K562 (cell line): ENCODE data around the gene HDAC7. TPM values are rescaled to one million over a fixed set of nuclear protein-coding genes. Genes with fewer than 3 reads are reported as not detected.

ENCODE experiments used
- AFF4 ChIP-seq: sonication (generic); formaldehyde crosslinking; IDR thresholded peaks from 2 replicates; pipeline ENCODE4 v1.8.0; 2023; ENCODE audit warnings: mild to moderate bottlenecking, missing genetic modification reagents
- CTBP1 ChIP-seq: fragments of 450-650 bp; IDR thresholded peaks from 2 replicates; pipeline ENCODE4 v1.6.1; 2016; ENCODE audit warnings: borderline replicate concordance
- DIDO1 ChIP-seq: fragments of 450-650 bp; IDR thresholded peaks from 2 replicates; pipeline ENCODE4 v1.6.1; 2016; ENCODE audit warnings: low read depth, missing biosample characterization, missing genetic modification characterization
- DPF2 ChIP-seq: fragments of 450-650 bp; IDR thresholded peaks from 2 replicates; pipeline ENCODE4 v1.6.1; 2016
- GATAD2A ChIP-seq: fragments of 450-650 bp; IDR thresholded peaks from 2 replicates; pipeline ENCODE4 v1.6.1; 2017
- HDGF ChIP-seq: fragments of 450-650 bp; IDR thresholded peaks from 2 replicates; pipeline ENCODE4 v1.6.1; 2016
- HLTF ChIP-seq: fragments of 450-650 bp; IDR thresholded peaks from 2 replicates; pipeline ENCODE4 v1.6.1; 2016
- HNRNPLL ChIP-seq: fragments of 200-400 bp; formaldehyde crosslinking; IDR thresholded peaks from 2 replicates; pipeline ENCODE4 v1.6.1; 2017; ENCODE audit warnings: low read length, low read depth, mild to moderate bottlenecking; ENCODE audit not compliant: poor library complexity, severe bottlenecking
- HOXB6 ChIP-seq: fragments of 250-450 bp; sonication (Bioruptor Pico); IDR thresholded peaks from 2 replicates; pipeline ENCODE4 v1.5.1; 2022; ENCODE audit warnings: mild to moderate bottlenecking, borderline replicate concordance
- KAT7 ChIP-seq: sonication (generic); formaldehyde crosslinking; IDR thresholded peaks from 2 replicates; pipeline ENCODE4 v1.8.0; 2022; ENCODE audit warnings: missing genetic modification reagents, mild to moderate bottlenecking, borderline replicate concordance
- KLF6 ChIP-seq: fragments of 250-450 bp; sonication (Bioruptor Pico); IDR thresholded peaks from 2 replicates; pipeline ENCODE4 v1.4.0; 2020; ENCODE audit warnings: mild to moderate bottlenecking, moderate library complexity, borderline replicate concordance
- NCOA1 ChIP-seq: fragments of 450-650 bp; IDR thresholded peaks from 2 replicates; pipeline ENCODE4 v1.6.1; 2016; ENCODE audit warnings: low read depth
- NFRKB ChIP-seq: fragments of 450-650 bp; IDR thresholded peaks from 2 replicates; pipeline ENCODE4 v1.6.1; 2016; ENCODE audit warnings: low read depth
- PHF20 ChIP-seq: fragments of 450-650 bp; IDR thresholded peaks from 2 replicates; pipeline ENCODE4 v1.6.1; 2018; ENCODE audit not compliant: partially characterized antibody
- RB1 ChIP-seq: fragments of 450-650 bp; IDR thresholded peaks from 2 replicates; pipeline ENCODE4 v1.6.1; 2017; ENCODE audit warnings: low read depth, mild to moderate bottlenecking
- RBBP5 ChIP-seq: fragments of 200-600 bp; sonication (generic); IDR thresholded peaks from 2 replicates; pipeline ENCODE4 v1.6.1; 2012; ENCODE audit warnings: borderline replicate concordance, mild to moderate bottlenecking, low read length, control low read depth, inconsistent platforms; ENCODE audit not compliant: insufficient read depth, poor library complexity, severe bottlenecking
- RBM22 ChIP-seq: fragments of 200-400 bp; formaldehyde crosslinking; IDR thresholded peaks from 2 replicates; pipeline ENCODE4 v1.6.1; 2018; ENCODE audit warnings: low read length, low read depth; ENCODE audit not compliant: poor library complexity, severe bottlenecking
- TAF7 ChIP-seq: fragments of 450-650 bp; IDR thresholded peaks from 2 replicates; pipeline ENCODE4 v1.6.1; 2016; ENCODE audit warnings: missing genetic modification characterization, missing compliant biosample characterization
- TBL1XR1 ChIP-seq, 2 experiments: IDR thresholded peaks; 2 replicates each; pipeline ENCODE4 v1.6.1; 2012; ENCODE audit warnings: improper control_type of control experiment in 2 of 2, low read length in 2 of 2, mild to moderate bottlenecking in 1 of 2
- ZBTB12 ChIP-seq: fragments of 250-450 bp; sonication (Bioruptor Pico); IDR thresholded peaks from 2 replicates; pipeline ENCODE4 v1.4.0; 2020
- ZNF707 ChIP-seq: fragments of 250-450 bp; sonication (Bioruptor Pico); conservative IDR thresholded peaks from 2 replicates; pipeline ENCODE4 v1.8.0; 2022; ENCODE audit warnings: inconsistent platforms, mild to moderate bottlenecking, moderate library complexity
- ZNF766 ChIP-seq: fragments of 200-800 bp; sonication (Bioruptor generic); conservative IDR thresholded peaks from 2 replicates; pipeline ENCODE4 v1.6.1; 2016; ENCODE audit warnings: missing genetic modification characterization, missing compliant biosample characterization
- ZNF77 ChIP-seq: fragments of 250-450 bp; sonication (Bioruptor Pico); IDR thresholded peaks from 2 replicates; pipeline ENCODE4 v1.5.0; 2020
- ZNF830 ChIP-seq: fragments of 250-450 bp; sonication (Bioruptor Pico); IDR thresholded peaks from 2 replicates; pipeline ENCODE4 v1.5.0; 2021; ENCODE audit warnings: mild to moderate bottlenecking
- polyA plus RNA-seq, 8 experiments: library from polyadenylated mRNA; depleted of rRNA in 4 of 8; stranded (reverse) in 5 of 8; unstranded in 3 of 8; fragments of >200 nt; fragmentation: Nextera tagmentation in 2 of 8; fragmentation: Illumina TruSeq in 1 of 8; extraction: Ambion mirVana in 2 of 8; extraction: Trizol in 1 of 8; gene quantifications; 2 replicates each; pipeline versions ENCODE4 v1.2.1 to v1.2.3, GENCODE V29; 2011 to 2014; ENCODE audit warnings: inconsistent platforms in 1 of 8, missing spikeins in 1 of 8
- total RNA-seq, 7 experiments: library from RNA; depleted of rRNA in 6 of 7; stranded (reverse); fragments of >200 nt in 6 of 7; fragmentation: Illumina TruSeq in 2 of 7; extraction: Trizol in 2 of 7; gene quantifications; 2 replicates each; pipeline versions ENCODE4 v1.2.1 to v1.2.3, GENCODE V29; 2011 to 2021; ENCODE audit warnings: low replicate concordance in 1 of 7
- TF ChIP-seq, protein P1 (sequence below): sonication (generic); formaldehyde crosslinking; IDR thresholded peaks from 2 replicates; pipeline ENCODE4 v1.8.1; 2023; ENCODE audit warnings: mild to moderate bottlenecking, missing genetic modification reagents

The HDAC7 gene
- total and polyA plus RNA-seq, 9 of the 15 experiments (the other 6 are each of a cell fraction or from before 2014, with no cell fraction given): 2.5 to 129 (median 31.1) TPM

GRCh38 chr12:47773858-47774580 is 45.7 kb downstream of the HDAC7 start (continued):
- TF ChIP-seq CTBP1: no peak
- TF ChIP-seq PHF20: peak; percentile 25
- TF ChIP-seq RBBP5: no peak
- TF ChIP-seq NFRKB: 0 out of 2 replicates have a peak, but pooled peaks have one; percentile 34
- no peak; the same call in 1 of the 2 replicates for TF ChIP-seq HLTF
- no peak for TF ChIP-seq TBL1XR1 (IDR thresholded peaks at IDR 0.05; ENCODE audit: low read length in 2 of 2)
- TF ChIP-seq TAF7 (tag): no peak
- no peak for TF ChIP-seq ZNF830 (CRISPR knock-in tag)
- no peak for TF ChIP-seq ZNF77
- TF ChIP-seq DPF2: peak; percentile 21; the same call in 1 of the 2 replicates
- TF ChIP-seq ZNF707: no peak
- TF ChIP-seq NCOA1: no peak
- peak; percentile 90; the same call in 1 of the 2 replicates for TF ChIP-seq GATAD2A
- TF ChIP-seq RBM22: no peak
- no peak for TF ChIP-seq ZBTB12
- TF ChIP-seq KAT7 (CRISPR knock-in tag): peak; percentile 16; the same call in 1 of the 2 replicates
- TF ChIP-seq, protein P1, sequence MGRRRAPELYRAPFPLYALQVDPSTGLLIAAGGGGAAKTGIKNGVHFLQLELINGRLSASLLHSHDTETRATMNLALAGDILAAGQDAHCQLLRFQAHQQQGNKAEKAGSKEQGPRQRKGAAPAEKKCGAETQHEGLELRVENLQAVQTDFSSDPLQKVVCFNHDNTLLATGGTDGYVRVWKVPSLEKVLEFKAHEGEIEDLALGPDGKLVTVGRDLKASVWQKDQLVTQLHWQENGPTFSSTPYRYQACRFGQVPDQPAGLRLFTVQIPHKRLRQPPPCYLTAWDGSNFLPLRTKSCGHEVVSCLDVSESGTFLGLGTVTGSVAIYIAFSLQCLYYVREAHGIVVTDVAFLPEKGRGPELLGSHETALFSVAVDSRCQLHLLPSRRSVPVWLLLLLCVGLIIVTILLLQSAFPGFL (CRISPR knock-in tag): no peak
- TF ChIP-seq HNRNPLL: peak; percentile 12
- TF ChIP-seq DIDO1 (tag): no peak
- no peak for TF ChIP-seq ZNF766 (CRISPR knock-in tag)
- TF ChIP-seq AFF4 (CRISPR knock-in tag): 0 out of 2 replicates have a peak, but pooled peaks have one; percentile 47
- TF ChIP-seq HOXB6 (CRISPR knock-in tag): no peak
- TF ChIP-seq RB1: 0 out of 2 replicates have a peak, but pooled peaks have one; percentile 8
- 0 out of 2 replicates have a peak, but pooled peaks have one; percentile 37 for TF ChIP-seq HDGF
- no peak for TF ChIP-seq KLF6 (CRISPR knock-in tag)
